GM18507 (cell line): ENCODE measurements around the gene ATN1.
"Not testable (repeated sequence)": the region's sequence is repeated elsewhere in the genome, so short reads cannot be mapped to it uniquely, and the experiment has no call there.

Source experiments
- DNase-seq: peaks from one replicate; pipeline ENCODE4 v3.0.0; 2011; ENCODE audit warnings: low read depth; ENCODE audit not compliant: insufficient read length; ENCODE audit errors: extremely low spot score
- FAIRE-seq: peaks from 2 replicates; lab custom pipeline; 2011; peaks lifted over from hg19 to GRCh38; lab: Jason Lieb, UNC

The ATN1 gene

GRCh38 chr12:6927379-6928021, at the start of gene ATN1:
TSS of gene ATN1 (plus strand) at chr12:6927959. CDS start at chr12:6934002, 6,043 bp downstream.
- no peak for DNase-seq
- FAIRE-seq: peak; percentile 44

DNA sequence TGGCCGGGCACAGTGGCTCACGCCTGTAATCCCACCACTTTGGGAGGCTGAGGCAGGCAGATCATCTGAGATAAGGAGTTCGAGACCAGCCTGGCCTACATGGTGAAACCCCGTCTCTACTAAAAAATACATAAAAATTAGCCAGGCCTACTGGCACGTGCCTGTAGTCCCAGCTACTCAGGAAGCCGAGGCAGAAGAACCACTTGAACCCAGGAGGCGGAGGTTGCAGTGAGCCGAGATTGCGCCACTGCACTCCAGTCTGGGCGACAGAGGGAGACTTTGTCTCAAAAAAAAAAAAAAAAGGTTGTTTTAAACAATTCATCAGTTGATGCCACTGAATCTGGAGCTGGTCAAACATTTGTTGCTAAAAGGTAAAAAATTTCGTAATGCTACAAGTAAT, 47.9 kb upstream of the ATN1 start:
- not testable (repeated sequence) for DNase-seq, FAIRE-seq

DNA sequence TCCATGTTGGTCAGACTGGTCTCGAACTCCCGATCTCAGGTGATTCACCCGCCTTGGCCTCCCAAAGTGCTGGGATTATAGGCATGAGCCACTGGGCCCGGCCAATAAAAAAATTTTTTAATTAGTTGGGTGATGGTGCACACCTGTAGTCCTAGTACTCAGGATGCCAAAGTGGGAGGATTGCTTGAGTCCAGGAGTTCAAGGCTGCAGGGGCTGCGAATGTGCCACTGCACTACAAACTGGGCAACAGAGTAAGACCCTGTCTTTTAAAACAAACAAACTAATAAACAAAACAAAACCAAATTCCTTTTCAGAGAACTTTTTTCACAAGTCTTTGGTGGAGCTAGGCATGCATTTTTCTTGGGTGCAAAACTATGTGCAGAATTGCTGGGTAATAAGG, 44.5 kb upstream of the ATN1 start:
- FAIRE-seq (no peak), DNase-seq (no peak)

DNA sequence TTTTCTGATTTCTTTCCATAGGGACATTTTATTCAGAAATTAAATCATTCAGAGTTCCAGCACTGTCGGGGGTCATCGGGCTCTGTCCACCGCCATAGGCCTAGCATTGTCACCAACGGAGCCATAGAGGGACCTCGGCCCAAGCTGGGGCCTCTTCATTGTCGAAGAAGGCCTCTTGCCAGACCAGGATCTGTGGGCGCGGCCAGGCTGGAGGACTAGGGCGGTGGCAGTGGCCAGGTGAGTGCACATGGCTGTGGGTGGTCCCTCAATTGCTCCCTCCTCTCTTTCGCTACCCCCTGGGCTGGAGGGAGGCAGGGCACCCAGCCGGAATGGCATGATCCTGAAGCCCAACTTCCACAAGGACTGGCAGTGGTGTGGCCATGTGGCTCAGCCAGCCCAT, 44.1 kb upstream of the ATN1 start:
- no peak for FAIRE-seq
- no peak for DNase-seq

GRCh38 chr12:6884539-6884938, 43.2 kb upstream of the ATN1 start:
- FAIRE-seq: no peak
- DNase-seq: no peak

- FAIRE-seq, DNase-seq: not testable (repeated sequence)
These were observed 41.4 kb upstream of the ATN1 start for GRCh38 chr12:6886206-6886999.

DNA sequence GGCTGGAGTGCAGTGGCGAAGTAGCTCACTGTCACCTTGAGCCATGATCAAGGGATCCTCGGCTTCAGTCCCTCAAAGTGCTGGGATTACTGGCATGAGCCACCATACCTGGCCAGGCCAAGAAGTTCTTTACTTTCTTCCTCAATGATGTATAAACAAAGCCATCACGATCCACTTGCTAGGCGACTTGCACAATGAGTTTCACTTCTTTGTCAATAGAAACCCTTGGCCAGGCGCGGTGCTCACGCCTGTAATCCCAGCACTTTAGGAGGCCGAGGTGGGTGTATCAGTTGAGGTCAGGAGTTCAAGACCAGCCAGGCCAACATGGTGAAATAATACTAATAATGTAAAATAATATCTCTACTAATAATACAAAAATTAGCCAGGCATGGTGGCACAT, 40.3 kb upstream of the ATN1 start:
- FAIRE-seq (no peak), DNase-seq (no peak)

- DNase-seq: no peak
- FAIRE-seq: no peak
These were observed 39.4 kb upstream of the ATN1 start for GRCh38 chr12:6888360-6888759.

GRCh38 chr12:6888794-6889193, 39.0 kb upstream of the ATN1 start:
- not testable (repeated sequence) for FAIRE-seq, DNase-seq

GRCh38 chr12:6889775-6890573, 37.8 kb upstream of the ATN1 start:
- not testable (repeated sequence) for FAIRE-seq, DNase-seq

- FAIRE-seq: peak; percentile 96
- peak; percentile 94 for DNase-seq
These were observed 36.7 kb upstream of the ATN1 start for GRCh38 chr12:6890789-6891645.

DNA sequence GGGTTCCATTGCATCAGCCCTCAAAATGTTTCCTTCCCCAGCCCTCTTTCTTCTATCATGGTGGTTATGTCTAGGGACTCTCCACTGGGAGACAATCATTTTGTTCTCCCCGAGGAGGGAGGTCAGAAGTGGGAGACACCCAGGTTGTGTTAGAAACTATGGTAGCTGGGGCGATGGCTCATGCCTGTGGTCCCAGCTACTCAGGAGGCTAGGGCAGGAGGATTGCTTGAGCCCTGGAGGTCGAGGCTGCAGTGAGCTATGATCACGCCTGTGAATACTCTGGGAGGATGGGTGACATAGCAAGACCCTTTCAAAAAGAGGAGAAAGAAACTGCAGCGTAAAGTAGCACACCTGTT, 36.1 kb upstream of the ATN1 start:
- FAIRE-seq (no peak), DNase-seq (no peak)

GRCh38 chr12:6892683-6893082, 35.1 kb upstream of the ATN1 start:
- FAIRE-seq, DNase-seq: not testable (repeated sequence)

DNA sequence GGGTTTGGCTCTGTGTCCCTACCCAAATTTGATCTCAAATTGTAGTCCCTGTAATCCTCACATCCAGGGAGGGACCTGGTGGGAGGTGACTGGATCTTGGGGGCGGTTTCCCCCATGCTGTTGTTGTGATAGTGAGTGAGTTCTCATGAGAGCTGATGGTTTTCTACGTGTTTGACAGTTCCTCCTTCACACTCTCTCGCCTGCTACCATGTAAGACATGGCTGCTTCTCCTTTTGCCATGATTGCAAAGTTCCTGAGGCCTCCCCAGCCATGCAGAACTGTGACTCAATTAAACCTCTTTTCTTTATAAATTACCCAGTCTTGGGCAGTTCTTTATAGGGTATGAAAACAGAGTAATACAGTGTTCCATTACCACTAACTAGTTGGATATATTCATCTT, 33.4 kb upstream of the ATN1 start:
- DNase-seq (no peak), FAIRE-seq (no peak)

DNA sequence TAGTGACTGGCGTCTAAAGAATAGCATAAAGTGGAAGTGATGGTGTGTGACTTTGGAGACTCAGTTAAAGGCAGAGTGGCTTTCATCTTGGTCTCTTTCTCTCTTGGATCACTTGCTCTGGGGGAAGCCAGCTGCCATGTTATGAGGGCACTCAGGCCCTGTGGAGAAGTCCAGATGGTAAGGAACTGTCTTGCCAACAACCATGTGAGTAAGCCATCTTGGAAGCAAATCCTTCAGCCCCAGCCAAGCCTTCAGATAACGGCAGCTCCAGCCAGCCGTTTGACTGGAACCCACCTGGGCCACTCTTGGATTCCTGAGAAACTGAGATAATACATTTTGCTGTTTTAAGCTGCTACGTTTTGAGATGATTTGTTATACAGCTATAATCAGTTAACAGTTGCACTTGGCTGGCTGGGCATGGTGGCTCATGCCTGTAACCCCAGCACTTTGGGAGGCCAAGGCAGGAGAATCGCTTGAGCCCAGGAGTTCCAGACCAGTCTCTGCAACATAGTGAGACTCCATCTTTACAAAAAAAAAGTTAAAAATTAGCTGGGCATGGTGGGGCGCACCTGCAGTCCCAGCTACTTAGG, 30.8 kb upstream of the ATN1 start:
- DNase-seq (no peak), FAIRE-seq (no peak)

GRCh38 chr12:6899427-6899826, 28.3 kb upstream of the ATN1 start:
- FAIRE-seq (no peak), DNase-seq (no peak)

DNA sequence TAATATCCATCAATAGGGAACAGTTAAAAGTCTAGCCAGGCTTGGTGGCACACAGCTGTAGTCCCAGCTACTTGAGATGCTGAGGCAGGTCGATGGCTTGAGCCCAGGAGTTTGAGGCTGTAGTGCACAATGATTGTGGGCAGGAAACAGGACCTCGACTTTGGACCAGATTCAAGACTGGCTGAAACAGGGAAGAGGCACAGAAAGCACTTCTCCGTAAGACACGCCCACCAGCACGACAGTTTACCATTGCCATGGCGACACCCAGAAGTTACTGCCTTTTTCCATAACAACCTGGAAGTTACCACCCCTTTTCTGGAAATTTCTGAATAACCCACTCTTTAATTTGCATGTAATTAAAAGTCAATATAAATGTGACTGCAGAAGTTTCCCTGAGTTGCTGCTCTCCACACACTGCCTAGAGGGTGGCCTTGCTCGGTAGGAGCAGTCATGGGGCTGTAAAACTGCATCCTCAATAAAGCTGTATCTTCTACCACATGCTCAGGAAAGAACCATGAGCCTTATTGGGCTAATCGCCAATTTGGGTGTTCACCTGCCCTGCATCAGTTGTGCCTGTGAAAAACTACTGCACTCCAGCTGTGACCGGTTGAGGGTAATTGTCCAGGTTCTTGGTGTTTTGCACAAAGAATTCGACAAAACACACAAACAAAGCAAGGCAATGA, 27.8 kb upstream of the ATN1 start:
- no peak for DNase-seq
- peak; percentile 35 for FAIRE-seq

DNA sequence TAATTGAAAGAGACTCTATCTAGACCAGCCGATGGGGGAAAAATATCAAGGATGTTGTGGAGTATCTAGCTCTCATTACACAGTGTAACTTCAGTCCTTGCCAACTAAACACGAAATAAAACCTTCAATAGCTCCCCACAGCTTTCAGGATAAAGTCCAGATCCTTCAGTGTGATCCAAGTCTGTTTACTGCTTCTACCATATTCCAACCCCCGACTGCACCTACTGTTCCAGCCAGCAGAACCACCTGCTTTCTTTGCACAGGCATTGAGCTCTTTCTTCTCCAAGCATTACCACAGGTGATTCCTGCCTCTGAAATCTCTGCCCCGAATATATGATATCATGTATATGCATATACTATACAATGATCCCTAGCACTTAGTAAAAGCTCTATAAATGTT, 25.3 kb upstream of the ATN1 start:
- DNase-seq (no peak), FAIRE-seq (no peak)

DNA sequence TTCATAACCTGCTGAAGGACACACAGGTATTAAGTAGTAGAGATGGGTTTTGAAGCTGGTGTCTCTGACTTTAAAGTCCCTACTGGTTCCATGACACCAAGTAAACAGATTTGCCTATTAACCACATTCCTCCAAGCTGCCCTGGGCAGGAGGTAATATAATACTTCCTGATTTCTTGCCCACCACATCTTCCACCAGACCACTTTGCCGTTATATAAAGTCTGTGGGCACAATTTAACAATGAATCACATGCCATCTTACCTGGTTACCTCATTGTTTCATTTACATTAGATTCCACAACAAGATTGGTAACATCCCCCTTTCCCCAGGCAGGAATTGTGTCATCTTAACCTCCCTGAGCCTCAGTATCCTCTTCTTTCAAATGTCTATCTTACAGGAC, 24.0 kb upstream of the ATN1 start:
- DNase-seq: no peak

More for the DNA sequence above, 24.0 kb upstream of the ATN1 start:
- no peak for FAIRE-seq
